Lower leg skin (tissue), 4 donors: ENCODE data around the gene WDR87. TPM values are rescaled to one million over a fixed set of nuclear protein-coding genes. Genes with fewer than 3 reads are reported as not detected.

ENCODE experiments used
- DNase-seq, 2 donors: peaks; one replicate each; pipeline ENCODE4 v3.0.0-alpha.2; 2019; ENCODE audit warnings: low spot score in 2 of 2
- H3K4me3 ChIP-seq: fragments of 200-600 bp; sonication (generic); 2 replicates; pipeline ENCODE4 v1.5.1; 2017; ENCODE audit warnings: mild to moderate bottlenecking, low read depth; ENCODE audit not compliant: poor library complexity, severe bottlenecking
- POLR2A ChIP-seq, 2 donors: fragments of 450-650 bp; IDR thresholded peaks; one replicate each; pipeline ENCODE4 v1.6.1; 2016 to 2017; ENCODE audit warnings: antibody characterized with exemption in 2 of 2, mild to moderate bottlenecking in 1 of 2, moderate library complexity in 1 of 2
- WGBS, 2 donors: methylation state at CpG; one replicate each; pipeline ENCODE4 v1.1.5; 2018; 5-methylcytosine and 5-hydroxymethylcytosine counted together
- intact Hi-C: fragments of 100-400 bp; cut with DNase I; formaldehyde crosslinking; loops from one replicate; pipeline ENCODE4 v1.15.0; 2023; ENCODE audit warnings: low total_unique reads
- total RNA-seq, 4 donors: library from RNA; depleted of rRNA; stranded (reverse); fragments of >200 nt; gene quantifications; one replicate each; pipeline ENCODE4 v1.1.0, GENCODE V29; 2016
- TF ChIP-seq, protein P1 (sequence below), 3 donors: fragments of 450-650 bp; IDR thresholded peaks; one replicate each; pipeline ENCODE4 v1.5.1; 2016; ENCODE audit warnings: antibody characterized with exemption in 3 of 3, mild to moderate bottlenecking in 3 of 3, moderate library complexity in 2 of 3

WDR87 gene
- total RNA-seq, 4 donors from 2014 or later = not detected

DNA sequence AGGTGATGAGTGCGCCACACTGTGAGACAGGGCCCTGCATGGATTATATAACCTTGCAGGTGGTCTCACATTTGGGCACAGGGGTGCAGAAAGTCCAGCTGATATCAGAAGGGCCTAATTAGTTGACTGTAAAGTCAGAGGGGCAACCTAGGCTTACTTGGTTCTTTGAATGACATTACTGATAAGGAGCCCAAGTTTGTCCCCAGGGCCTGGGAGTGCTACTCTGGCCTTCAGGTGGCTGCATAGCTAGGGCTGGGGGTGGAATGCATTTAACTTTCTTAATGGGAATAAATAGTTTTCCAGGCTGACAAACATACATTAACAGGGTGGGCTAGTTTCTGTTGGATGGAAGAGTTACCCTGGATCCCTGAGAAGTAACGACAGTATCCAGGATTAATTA lies 3.3 kb downstream of the WDR87 start:
- TF ChIP-seq POLR2A (IDR thresholded peaks at IDR 0.05) = no peak
- WGBS, 2 donors = 85 to 93% methylated on average over 2 of the region's 2 CpGs
- H3K4me3 ChIP-seq = no peak overlapping the region
- intact Hi-C loops = loop anchor here (10.0 kb wide), 2 partner anchors 192 to 322 kb away; partner anchors contain the start of gene DPF1
- no peak for DNase-seq

DNA sequence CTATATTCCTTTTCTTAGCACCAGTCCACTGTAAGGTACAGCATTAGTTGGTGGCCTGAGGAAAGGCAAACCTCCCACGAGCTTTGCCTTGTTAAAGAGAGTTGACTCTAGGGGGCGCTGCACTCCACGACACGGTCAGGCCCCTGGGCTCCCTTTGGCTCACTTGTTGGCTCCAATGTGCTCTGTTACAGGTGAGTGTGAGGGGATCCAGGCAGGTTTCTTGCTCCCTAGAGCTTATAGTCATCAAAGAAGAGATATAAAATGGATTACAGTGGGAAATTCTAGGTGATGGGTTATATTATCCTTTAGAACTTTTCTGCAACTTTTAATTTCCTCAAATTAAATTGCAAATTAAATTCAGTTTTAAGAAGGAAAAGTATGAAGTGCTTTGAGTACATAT lies 3.7 kb downstream of the WDR87 start:
- TF ChIP-seq POLR2A (IDR thresholded peaks at IDR 0.05) = no peak
- TF ChIP-seq, protein P1, sequence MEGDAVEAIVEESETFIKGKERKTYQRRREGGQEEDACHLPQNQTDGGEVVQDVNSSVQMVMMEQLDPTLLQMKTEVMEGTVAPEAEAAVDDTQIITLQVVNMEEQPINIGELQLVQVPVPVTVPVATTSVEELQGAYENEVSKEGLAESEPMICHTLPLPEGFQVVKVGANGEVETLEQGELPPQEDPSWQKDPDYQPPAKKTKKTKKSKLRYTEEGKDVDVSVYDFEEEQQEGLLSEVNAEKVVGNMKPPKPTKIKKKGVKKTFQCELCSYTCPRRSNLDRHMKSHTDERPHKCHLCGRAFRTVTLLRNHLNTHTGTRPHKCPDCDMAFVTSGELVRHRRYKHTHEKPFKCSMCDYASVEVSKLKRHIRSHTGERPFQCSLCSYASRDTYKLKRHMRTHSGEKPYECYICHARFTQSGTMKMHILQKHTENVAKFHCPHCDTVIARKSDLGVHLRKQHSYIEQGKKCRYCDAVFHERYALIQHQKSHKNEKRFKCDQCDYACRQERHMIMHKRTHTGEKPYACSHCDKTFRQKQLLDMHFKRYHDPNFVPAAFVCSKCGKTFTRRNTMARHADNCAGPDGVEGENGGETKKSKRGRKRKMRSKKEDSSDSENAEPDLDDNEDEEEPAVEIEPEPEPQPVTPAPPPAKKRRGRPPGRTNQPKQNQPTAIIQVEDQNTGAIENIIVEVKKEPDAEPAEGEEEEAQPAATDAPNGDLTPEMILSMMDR (IDR thresholded peaks at IDR 0.05) = no peak
- peak; percentile 67 to 92 for DNase-seq
- intact Hi-C loops = loop anchor here (10.0 kb wide), 2 partner anchors 192 to 322 kb away; partner anchors contain the start of gene DPF1
- no peak overlapping the region for H3K4me3 ChIP-seq
- 0 to 2% methylated on average over 4 of the region's 4 CpGs for WGBS, 2 donors

DNA sequence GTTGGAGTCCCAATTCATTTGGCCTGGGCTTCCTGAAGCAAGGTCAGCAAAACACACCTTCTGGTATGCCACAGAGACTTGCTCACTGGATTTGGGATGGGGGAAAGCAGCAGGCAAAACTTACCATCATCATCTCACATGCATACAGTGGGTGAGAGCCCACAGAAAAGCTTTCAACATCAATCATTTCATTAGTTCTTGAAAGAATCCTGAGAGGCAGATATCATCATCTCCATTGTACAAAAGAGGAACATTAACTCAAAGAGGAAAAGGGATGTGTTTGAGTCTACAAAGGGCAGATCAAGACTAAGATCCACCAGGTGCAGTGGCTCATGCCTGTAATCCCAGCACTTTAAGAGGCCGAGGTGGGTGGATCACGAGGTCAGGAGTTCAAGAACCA lies 6.4 kb downstream of the WDR87 start:
- intact Hi-C loops = loop anchor here (10.0 kb wide), 2 partner anchors 195 to 325 kb away; partner anchors contain the start of gene DPF1

DNA sequence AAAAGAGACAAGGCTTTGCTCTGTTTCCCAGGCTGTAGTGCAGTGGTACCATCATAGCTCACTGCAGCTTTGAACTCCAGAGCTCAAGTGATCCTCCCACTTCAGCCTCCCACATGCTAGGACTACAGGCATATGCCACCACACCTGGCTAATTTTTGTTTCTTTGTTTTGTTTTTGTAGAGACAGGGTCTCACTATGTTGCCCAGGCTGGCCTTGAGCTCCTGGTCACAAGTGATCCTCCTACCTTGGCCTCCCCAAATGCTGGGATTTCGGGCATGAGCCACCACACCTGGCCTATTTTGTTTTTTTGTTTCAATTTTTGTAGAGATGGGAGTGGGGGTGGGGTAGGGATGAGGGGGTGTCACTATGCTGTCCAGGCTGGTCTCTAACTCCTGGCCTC lies 6.9 kb downstream of the WDR87 start:
- intact Hi-C loops = no loop called here
- WGBS, 2 donors = 89 to 100% methylated on average over 1 of the region's 1 CpG
- no peak for TF ChIP-seq POLR2A (IDR thresholded peaks at IDR 0.05)
- TF ChIP-seq, protein P1 (IDR thresholded peaks at IDR 0.05) = no peak
- no peak overlapping the region for H3K4me3 ChIP-seq
- no peak for DNase-seq

More for the DNA sequence above, 6.4 kb downstream of the WDR87 start:
- TF ChIP-seq POLR2A (IDR thresholded peaks at IDR 0.05) = no peak
- TF ChIP-seq, protein P1 (IDR thresholded peaks at IDR 0.05) = no peak
- 68 to 70% methylated on average over 2 of the region's 2 CpGs for WGBS, 2 donors
- no peak overlapping the region for H3K4me3 ChIP-seq
- no peak for DNase-seq

DNA sequence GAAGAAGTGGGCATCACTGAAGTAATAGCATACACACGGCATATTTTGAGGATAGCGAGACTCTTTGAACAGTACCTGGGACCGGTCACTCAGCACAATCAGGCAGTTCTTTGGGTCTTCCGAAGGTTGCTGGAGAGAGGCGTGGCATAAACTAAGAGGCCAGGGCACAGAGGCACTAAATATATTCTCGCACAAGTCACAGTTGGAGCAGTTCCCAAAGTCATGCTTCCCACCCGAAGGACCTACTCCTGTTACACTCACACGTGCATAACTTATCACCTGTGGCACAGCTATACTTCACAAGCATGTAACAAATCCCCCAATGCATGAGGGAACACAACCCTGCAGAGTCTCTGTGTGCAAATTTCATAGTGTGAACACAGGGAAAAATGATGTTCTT lies 10.2 kb downstream of the WDR87 start:
- intact Hi-C loops = no loop called here
- 81 to 85% methylated on average over 8 of the region's 8 CpGs for WGBS, 2 donors
- TF ChIP-seq, protein P1 (IDR thresholded peaks at IDR 0.05) = no peak
- no peak for TF ChIP-seq POLR2A (IDR thresholded peaks at IDR 0.05)
- DNase-seq = no peak
- H3K4me3 ChIP-seq = no peak overlapping the region

DNA sequence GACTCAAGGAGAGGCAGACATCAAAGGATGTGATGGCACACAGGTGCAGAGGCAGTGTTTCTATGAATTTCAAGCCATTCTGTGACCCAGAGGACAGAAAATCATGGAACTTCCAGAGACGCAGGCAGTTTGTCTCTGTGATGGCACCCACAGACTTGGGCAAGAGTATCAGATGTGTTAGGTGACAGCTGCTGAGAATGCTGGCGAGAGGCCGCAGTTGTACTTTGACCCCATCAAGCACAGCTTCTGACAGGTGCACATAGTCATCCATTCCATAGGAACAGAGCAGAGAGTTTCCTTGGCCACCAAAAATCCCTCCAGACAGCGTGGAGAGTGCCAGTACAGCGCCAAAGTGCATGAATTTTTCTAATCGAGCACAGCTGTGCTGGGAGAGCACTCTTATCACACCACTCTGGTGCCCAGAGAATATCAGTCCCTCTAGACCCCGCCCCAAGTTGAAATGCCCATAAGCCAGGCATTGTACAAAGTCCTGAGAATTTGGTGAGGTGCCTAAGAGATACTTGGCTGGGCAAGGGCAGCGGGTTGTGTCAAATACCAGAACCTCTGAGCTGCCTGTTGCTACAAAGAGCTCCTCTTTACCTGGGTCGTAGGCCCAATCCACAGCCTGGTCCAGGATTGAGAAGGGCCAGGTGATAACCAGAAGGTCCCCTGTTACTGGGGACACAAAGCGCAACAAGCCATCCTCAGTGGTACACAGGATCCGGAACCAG lies 12.4 kb downstream of the WDR87 start:
- TF ChIP-seq, protein P1 (IDR thresholded peaks at IDR 0.05) = no peak
- TF ChIP-seq POLR2A (IDR thresholded peaks at IDR 0.05) = no peak
- no peak for DNase-seq
- no peak overlapping the region for H3K4me3 ChIP-seq
- intact Hi-C loops = no loop called here
- WGBS, 2 donors = 85 to 91% methylated on average over 11 of the region's 11 CpGs
